GM19324 (cell line): ENCODE data around the gene CATSPER3.

Experiments used
- ATAC-seq: cut with Tn5 transposase; IDR thresholded peaks from one replicate; pipeline ENCODE4 v1.9.1; 2021; ENCODE audit warnings: mild to moderate bottlenecking, moderate library complexity; ENCODE audit not compliant: unreplicated experiment, low FRiP score

The CATSPER3 gene

GRCh38 chr5:135009736-135010501 lies 42.2 kb downstream of the CATSPER3 start:
- no peak for ATAC-seq

- no peak for ATAC-seq
These were observed 43.0 kb downstream of the CATSPER3 start for GRCh38 chr5:135010502-135011354.

GRCh38 chr5:135011355-135012032 lies 43.8 kb downstream of the CATSPER3 start:
- no peak for ATAC-seq

- no peak for ATAC-seq
These were observed 44.4 kb downstream of the CATSPER3 start for GRCh38 chr5:135012033-135012588.

- ATAC-seq, result no peak
These were observed 45.3 kb downstream of the CATSPER3 start for GRCh38 chr5:135012951-135013391.

- ATAC-seq, result no peak
These were observed 45.7 kb downstream of the CATSPER3 start for GRCh38 chr5:135013445-135013844.

GRCh38 chr5:135013947-135014570 lies 46.4 kb downstream of the CATSPER3 start:
- ATAC-seq, result no peak

GRCh38 chr5:135015942-135016341 lies 48.2 kb downstream of the CATSPER3 start:
- ATAC-seq, result no peak

- no peak for ATAC-seq
These were observed 49.2 kb downstream of the CATSPER3 start for GRCh38 chr5:135016861-135017290.

- no peak for ATAC-seq
These were observed 50.8 kb downstream of the CATSPER3 start for GRCh38 chr5:135018457-135018856.

- ATAC-seq, result no peak
These were observed 51.6 kb downstream of the CATSPER3 start for GRCh38 chr5:135019314-135019713.

GRCh38 chr5:135020111-135020895 lies 52.6 kb downstream of the CATSPER3 start:
- no peak for ATAC-seq

- no peak for ATAC-seq
These were observed 57.4 kb downstream of the CATSPER3 start for GRCh38 chr5:135024956-135025729.

GRCh38 chr5:135025730-135026644 lies 58.3 kb downstream of the CATSPER3 start:
- no peak for ATAC-seq

- ATAC-seq, result no peak
These were observed 59.0 kb downstream of the CATSPER3 start for GRCh38 chr5:135026645-135027265.

GRCh38 chr5:135027266-135027696 lies 59.6 kb downstream of the CATSPER3 start:
- ATAC-seq, result no peak
